Tibial artery (tissue), 4 donors: ENCODE data around the gene SLFN5.

ENCODE experiments used
- DNase-seq, 2 donors: peaks; one replicate each; pipeline ENCODE4 v3.0.0-alpha.2; 2019
- H3K27ac ChIP-seq, 2 donors: fragments of 200-600 bp; sonication (generic) in 1 of 2; 1 replicate in 1 of 2; 2 replicates in 1 of 2; pipeline ENCODE4 v1.5.1; 2018 to 2019; ENCODE audit warnings: mild to moderate bottlenecking in 1 of 2
- H3K27me3 ChIP-seq, 2 donors: fragments of 200-600 bp; sonication (generic) in 1 of 2; one replicate each; pipeline versions ENCODE4 v1.5.1 to v1.6.0; 2016 to 2019
- H3K36me3 ChIP-seq, 3 donors: fragments of 200-600 bp; sonication (generic) in 2 of 3; one replicate each; pipeline ENCODE4 v1.5.1; 2016 to 2019; ENCODE audit warnings: mild to moderate bottlenecking in 2 of 3
- H3K4me1 ChIP-seq, 4 donors: fragments of 200-600 bp; sonication (generic) in 2 of 4; 1 replicate in 3 of 4; 2 replicates in 1 of 4; pipeline ENCODE4 v1.5.1; 2016 to 2019
- H3K4me3 ChIP-seq, 2 donors: fragments of 200-600 bp; sonication (generic) in 1 of 2; 1 replicate in 1 of 2; 2 replicates in 1 of 2; pipeline ENCODE4 v1.5.1; 2018 to 2019; ENCODE audit warnings: mild to moderate bottlenecking in 2 of 2
- H3K9me3 ChIP-seq, 3 donors: fragments of 200-600 bp; sonication (generic) in 1 of 3; one replicate each; pipeline ENCODE4 v1.5.1; 2016 to 2019
- CTCF ChIP-seq, 2 experiments: fragments of 200-600 bp in 1 of 2; fragments of 450-650 bp in 1 of 2; IDR thresholded peaks; one replicate each; pipeline ENCODE4 v1.5.1; 2017 to 2019; ENCODE audit warnings: antibody characterized with exemption in 2 of 2, mild to moderate bottlenecking in 1 of 2, moderate library complexity in 1 of 2
- intact Hi-C: fragments of 100-400 bp; cut with DNase I; formaldehyde crosslinking; loops from one replicate; pipeline ENCODE4 v1.15.0; 2023; ENCODE audit warnings: low total_unique reads

Gene SLFN5

GRCh38 chr17:35312346-35312745 is 69.5 kb downstream of the SLFN5 start:
- no peak for DNase-seq
- no peak overlapping the region for H3K4me3 ChIP-seq

GRCh38 chr17:35312790-35313711 is 70.2 kb downstream of the SLFN5 start:
- peak overlapping the region in 1 of 2 donors; percentile 29 for H3K27ac ChIP-seq
- H3K4me3 ChIP-seq: peak overlapping the region; percentile 18 to 37
- intact Hi-C loops: loop anchor here (2.0 kb wide), 1 partner anchor 224 kb away; the partner anchor contains the start of gene SLFN12L
- no peaks in the 10 kb centered on the region for H3K27me3 ChIP-seq
- peak; percentile 31 to 68 for DNase-seq
- peak; percentile 77 to 79 for TF ChIP-seq CTCF (IDR thresholded peaks at IDR 0.05)
- peaks cover 0 to 30% (median 29%) of the 10 kb centered on the region in 4 donors for H3K4me1 ChIP-seq
- no peaks in the 10 kb centered on the region for H3K9me3 ChIP-seq
- no peaks in the 10 kb centered on the region for H3K36me3 ChIP-seq

More at GRCh38 chr17:35312346-35312745, 69.5 kb downstream of the SLFN5 start:
- Histone ChIP-seq H3K9me3 (no peaks in the 10 kb centered on the region), H3K36me3 (no peaks in the 10 kb centered on the region), H3K27ac (no peak overlapping the region), H3K27me3 (no peaks in the 10 kb centered on the region), H3K4me1 (peaks cover 0 to 30% (median 29%) of the 10 kb centered on the region in 4 donors)
- TF ChIP-seq CTCF (IDR thresholded peaks at IDR 0.05): no peak
- intact Hi-C loops: loop anchor here (2.0 kb wide), 1 partner anchor 224 kb away; the partner anchor contains the start of gene SLFN12L

- Histone ChIP-seq H3K27me3 (no peaks in the 10 kb centered on the region), H3K9me3 (no peaks in the 10 kb centered on the region), H3K36me3 (no peaks in the 10 kb centered on the region), H3K27ac (peak overlapping the region in 1 of 2 donors; percentile 29), H3K4me3 (peak overlapping the region; percentile 18 to 37), H3K4me1 (peaks cover 0 to 30% (median 29%) of the 10 kb centered on the region in 4 donors)
- no peak for TF ChIP-seq CTCF (IDR thresholded peaks at IDR 0.05)
- peak in 1 of 2 donors; percentile 68 for DNase-seq
- intact Hi-C loops: loop anchor here (2.0 kb wide), 1 partner anchor 223 kb away; the partner anchor contains the start of gene SLFN12L
Measured at GRCh38 chr17:35313875-35314409, 71.1 kb downstream of the SLFN5 start.

- Histone ChIP-seq H3K27ac (peak overlapping the region; percentile 29 to 50), H3K9me3 (no peaks in the 10 kb centered on the region), H3K36me3 (no peaks in the 10 kb centered on the region), H3K4me3 (no peak overlapping the region), H3K4me1 (peaks cover 0 to 30% (median 29%) of the 10 kb centered on the region in 4 donors), H3K27me3 (no peaks in the 10 kb centered on the region)
- no peak for DNase-seq
- intact Hi-C loops: no loop called here
- TF ChIP-seq CTCF (IDR thresholded peaks at IDR 0.05): no peak
Measured at GRCh38 chr17:35314415-35315216, 71.7 kb downstream of the SLFN5 start.

GRCh38 chr17:35315283-35315682 is 72.4 kb downstream of the SLFN5 start:
- no peak overlapping the region for H3K4me3 ChIP-seq
- H3K9me3 ChIP-seq: no peaks in the 10 kb centered on the region
- no peak for TF ChIP-seq CTCF (IDR thresholded peaks at IDR 0.05)
- peak overlapping the region; percentile 29 to 50 for H3K27ac ChIP-seq
- intact Hi-C loops: no loop called here
- H3K27me3 ChIP-seq: no peaks in the 10 kb centered on the region
- peaks cover 0 to 30% (median 29%) of the 10 kb centered on the region in 4 donors for H3K4me1 ChIP-seq
- no peaks in the 10 kb centered on the region for H3K36me3 ChIP-seq
- DNase-seq: no peak
